Measurements from ENCODE around the gene HTR3D. TPM values are rescaled to one million over a fixed set of nuclear protein-coding genes. Genes with fewer than 3 reads are reported as not detected.
A peak's percentile ranks its signal among the peaks of the same experiment; 100 is the strongest.

HTR3D gene
- polyA plus RNA-seq, 3 donors: not detected

DNA sequence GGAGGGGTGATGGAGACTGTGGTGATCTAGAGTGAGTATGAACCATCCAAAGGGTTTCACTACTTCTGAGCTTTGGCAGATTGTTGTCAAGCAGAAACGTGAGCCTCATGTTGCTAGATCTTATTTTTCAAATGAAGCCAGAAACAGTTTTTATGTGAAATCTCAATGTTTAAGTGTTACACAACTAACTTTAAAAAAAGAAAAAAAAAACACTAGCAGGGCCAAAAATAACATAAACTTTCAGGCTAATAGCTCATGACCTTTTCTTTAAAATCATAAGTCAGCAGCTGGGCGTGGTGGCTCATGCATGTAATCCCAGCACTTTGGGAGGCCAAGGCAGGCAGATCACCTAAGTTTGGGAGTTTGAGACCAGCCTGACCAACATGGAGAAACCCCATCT lies 2.1 kb upstream of the HTR3D start:
- 83% methylated on average over 1 of the region's 2 CpGs for WGBS (ENCODE audit: insufficient coverage)
- no peak for DNase-seq
- Histone ChIP-seq H3K36me3 (replicated peaks in 1 of 2; ENCODE audit: control insufficient read depth in 1 of 2, insufficient read depth in 2 of 2, low read length in 2 of 2) (no peaks in the 10 kb centered on the region), H3K27me3 (ENCODE audit: control insufficient read depth in 2 of 2, insufficient read depth in 2 of 2, low read length in 2 of 2) (no peaks in the 10 kb centered on the region), H3K4me2 (replicated peaks; ENCODE audit: extremely low read depth, low read length, poor library complexity, severe bottlenecking) (no peak overlapping the region), H3K4me3 (replicated peaks in 1 of 3; ENCODE audit: low read depth in 2 of 3, low read length in 3 of 3) (no peak overlapping the region), H3K79me2 (ENCODE audit: insufficient read depth, low read length) (no peaks in the 10 kb centered on the region), H3K4me1 (ENCODE audit: control insufficient read depth in 1 of 2, insufficient read depth in 2 of 2, low read length in 2 of 2) (peaks cover 4 to 14% of the 10 kb centered on the region in 2 donors), H3K27ac (ENCODE audit: low read depth in 1 of 2, low read length in 2 of 2) (no peak overlapping the region), H3K9ac (ENCODE audit: insufficient read depth, low read length, poor library complexity, severe bottlenecking) (no peak overlapping the region), H4K20me1 (ENCODE audit: insufficient read depth, low read length) (no peaks in the 10 kb centered on the region), H2AFZ (ENCODE audit: insufficient read depth, low read depth, low read length, poor library complexity, severe bottlenecking) (no peak overlapping the region), H3K9me3 (replicated peaks in 1 of 2; ENCODE audit: control insufficient read depth in 1 of 2, insufficient read depth in 1 of 2, low read length in 2 of 2) (no peaks in the 10 kb centered on the region)
- intact Hi-C loops (cut with micrococcal nuclease): no loop called here
- Mint-ChIP-seq H3K27ac (no peak overlapping the region), H3K36me3 (no peaks in the 10 kb centered on the region), H3K4me3 (no peak overlapping the region), H3K27me3 (ENCODE audit: low read depth in 3 of 3) (peaks cover 0 to 6% (median 3%) of the 10 kb centered on the region in 3 donors), H3K9me3 (peaks cover 0 to 2% (median 0%) of the 10 kb centered on the region in 7 donors), H3K4me1 (peaks cover 15% of the 10 kb centered on the region)
- TF ChIP-seq, protein P1, sequence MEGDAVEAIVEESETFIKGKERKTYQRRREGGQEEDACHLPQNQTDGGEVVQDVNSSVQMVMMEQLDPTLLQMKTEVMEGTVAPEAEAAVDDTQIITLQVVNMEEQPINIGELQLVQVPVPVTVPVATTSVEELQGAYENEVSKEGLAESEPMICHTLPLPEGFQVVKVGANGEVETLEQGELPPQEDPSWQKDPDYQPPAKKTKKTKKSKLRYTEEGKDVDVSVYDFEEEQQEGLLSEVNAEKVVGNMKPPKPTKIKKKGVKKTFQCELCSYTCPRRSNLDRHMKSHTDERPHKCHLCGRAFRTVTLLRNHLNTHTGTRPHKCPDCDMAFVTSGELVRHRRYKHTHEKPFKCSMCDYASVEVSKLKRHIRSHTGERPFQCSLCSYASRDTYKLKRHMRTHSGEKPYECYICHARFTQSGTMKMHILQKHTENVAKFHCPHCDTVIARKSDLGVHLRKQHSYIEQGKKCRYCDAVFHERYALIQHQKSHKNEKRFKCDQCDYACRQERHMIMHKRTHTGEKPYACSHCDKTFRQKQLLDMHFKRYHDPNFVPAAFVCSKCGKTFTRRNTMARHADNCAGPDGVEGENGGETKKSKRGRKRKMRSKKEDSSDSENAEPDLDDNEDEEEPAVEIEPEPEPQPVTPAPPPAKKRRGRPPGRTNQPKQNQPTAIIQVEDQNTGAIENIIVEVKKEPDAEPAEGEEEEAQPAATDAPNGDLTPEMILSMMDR (IDR thresholded peaks at IDR 0.05): no peak

DNA sequence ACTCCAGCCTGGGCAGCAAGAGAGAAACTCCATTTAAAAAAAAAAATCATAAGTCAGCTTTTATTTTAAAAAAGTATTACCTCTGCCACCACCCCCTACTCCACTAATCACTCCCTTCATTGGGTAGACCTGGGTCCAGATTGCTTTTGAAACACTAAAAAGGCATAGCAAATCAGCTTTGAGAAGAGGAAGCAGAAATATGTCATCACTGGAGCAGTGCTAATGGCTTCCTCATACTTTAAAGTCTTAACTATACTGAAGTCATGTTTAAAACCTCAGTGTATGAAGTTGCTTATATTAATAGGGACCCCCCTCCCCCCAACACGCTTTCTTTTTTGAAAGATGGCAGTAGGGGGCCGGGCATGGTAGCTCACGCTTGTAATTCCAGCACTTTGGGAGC lies 1.0 kb upstream of the HTR3D start:
- Histone ChIP-seq H3K4me2 (replicated peaks; ENCODE audit: extremely low read depth, low read length, poor library complexity, severe bottlenecking) (no peak overlapping the region), H3K9me3 (replicated peaks in 1 of 2; ENCODE audit: control insufficient read depth in 1 of 2, insufficient read depth in 1 of 2, low read length in 2 of 2) (no peaks in the 10 kb centered on the region), H3K4me1 (ENCODE audit: control insufficient read depth in 1 of 2, insufficient read depth in 2 of 2, low read length in 2 of 2) (peaks cover 4 to 14% of the 10 kb centered on the region in 2 donors), H3K36me3 (replicated peaks in 1 of 2; ENCODE audit: control insufficient read depth in 1 of 2, insufficient read depth in 2 of 2, low read length in 2 of 2) (no peaks in the 10 kb centered on the region), H3K27me3 (ENCODE audit: control insufficient read depth in 2 of 2, insufficient read depth in 2 of 2, low read length in 2 of 2) (no peaks in the 10 kb centered on the region), H3K4me3 (replicated peaks in 1 of 3; ENCODE audit: low read depth in 2 of 3, low read length in 3 of 3) (no peak overlapping the region), H3K9ac (ENCODE audit: insufficient read depth, low read length, poor library complexity, severe bottlenecking) (no peak overlapping the region), H3K79me2 (ENCODE audit: insufficient read depth, low read length) (no peaks in the 10 kb centered on the region), H3K27ac (ENCODE audit: low read depth in 1 of 2, low read length in 2 of 2) (no peak overlapping the region), H4K20me1 (ENCODE audit: insufficient read depth, low read length) (no peaks in the 10 kb centered on the region), H2AFZ (ENCODE audit: insufficient read depth, low read depth, low read length, poor library complexity, severe bottlenecking) (no peak overlapping the region)
- intact Hi-C loops (cut with micrococcal nuclease): no loop called here
- peaks cover 15% of the 10 kb centered on the region for H3K4me1 Mint-ChIP-seq
- H3K27me3 Mint-ChIP-seq (ENCODE audit: low read depth in 3 of 3): peaks cover 0 to 6% (median 6%) of the 10 kb centered on the region in 3 donors
- no CpG with 5 or more reads among the region's 3 CpGs for WGBS (ENCODE audit: insufficient coverage)
- peak overlapping the region in 5 of 7 donors; percentile 10 to 79 (median 68) for H3K27ac Mint-ChIP-seq
- peak overlapping the region in 1 of 2 donors; percentile 15 for H3K4me3 Mint-ChIP-seq
- no peaks in the 10 kb centered on the region for H3K36me3 Mint-ChIP-seq
- H3K9me3 Mint-ChIP-seq: peaks cover 0 to 2% (median 0%) of the 10 kb centered on the region in 7 donors
- DNase-seq: peak; percentile 21 to 46 (median 24)
- TF ChIP-seq, protein P1 (IDR thresholded peaks at IDR 0.05): no peak

Measured in CD14-positive monocyte (primary cell).